A204.1 (cell line): ENCODE data around the gene TMEM213.

Source experiments
- FAIRE-seq: peaks from 2 replicates; lab custom pipeline; 2012; peaks lifted over from hg19 to GRCh38; lab: Jason Lieb, UNC

Gene TMEM213

DNA sequence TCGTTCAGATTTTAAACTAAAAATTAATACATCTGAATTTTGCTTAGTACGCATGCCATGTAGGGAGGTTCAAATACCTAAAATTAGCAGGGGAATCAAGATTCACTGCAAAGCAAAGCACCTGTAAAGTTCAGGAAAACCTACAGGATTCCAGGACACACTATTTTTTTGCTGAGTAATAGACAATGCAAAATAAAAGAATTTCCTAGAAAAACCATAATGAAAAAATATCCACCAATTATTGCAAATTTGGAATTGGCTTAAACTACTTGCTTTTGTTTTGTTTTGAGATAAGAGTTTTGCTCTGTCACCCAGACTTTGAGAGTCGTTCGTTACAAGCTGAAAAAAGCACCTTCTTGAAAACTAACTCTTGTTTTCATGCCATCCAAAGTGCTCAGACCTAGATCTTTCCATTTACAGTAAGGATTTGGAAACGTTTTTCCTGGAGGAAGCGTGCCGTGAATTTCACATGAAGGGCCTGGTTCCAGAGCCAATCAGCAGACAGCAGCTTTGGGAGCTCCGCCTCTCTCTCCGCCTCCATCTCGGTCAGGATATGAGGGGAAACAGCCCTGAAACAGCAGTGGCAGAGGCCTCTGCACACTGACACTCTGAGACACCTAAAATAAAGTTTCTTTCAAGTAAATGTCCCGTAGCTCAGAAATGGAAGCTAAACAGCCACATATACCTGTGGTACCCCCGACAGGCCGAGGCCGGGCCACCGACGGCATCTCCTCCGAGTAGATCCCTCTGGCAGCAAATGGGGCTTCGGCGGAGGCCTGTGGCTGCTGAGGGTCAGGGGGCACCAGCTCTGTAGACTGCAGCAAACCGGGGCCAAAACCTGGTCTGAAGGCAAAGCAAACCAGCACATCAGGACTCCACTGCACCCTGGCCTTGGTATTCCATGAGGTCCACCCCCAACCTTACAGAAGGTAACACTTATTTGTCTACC is 46.1 kb downstream of the TMEM213 start:
- FAIRE-seq, result no peak

DNA sequence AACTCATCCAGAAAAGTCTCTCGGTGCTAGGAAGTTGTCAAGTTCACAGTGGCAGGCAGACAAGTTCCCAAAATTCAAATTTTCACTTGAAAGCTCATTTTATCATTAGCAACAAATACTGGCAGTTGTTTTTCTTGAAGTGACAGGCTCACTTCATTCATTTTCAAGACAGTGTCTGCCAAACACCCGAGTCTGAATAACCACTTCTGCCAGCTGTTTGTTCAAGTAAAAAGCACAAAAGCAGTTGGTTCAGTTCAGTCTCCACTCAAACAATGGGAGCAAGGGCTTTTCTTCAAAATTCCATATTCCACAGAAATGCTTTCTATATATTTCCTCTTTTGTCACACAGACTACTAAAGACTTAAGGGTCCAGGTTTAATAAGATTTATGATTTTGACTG is 47.9 kb downstream of the TMEM213 start:
- no peak for FAIRE-seq

DNA sequence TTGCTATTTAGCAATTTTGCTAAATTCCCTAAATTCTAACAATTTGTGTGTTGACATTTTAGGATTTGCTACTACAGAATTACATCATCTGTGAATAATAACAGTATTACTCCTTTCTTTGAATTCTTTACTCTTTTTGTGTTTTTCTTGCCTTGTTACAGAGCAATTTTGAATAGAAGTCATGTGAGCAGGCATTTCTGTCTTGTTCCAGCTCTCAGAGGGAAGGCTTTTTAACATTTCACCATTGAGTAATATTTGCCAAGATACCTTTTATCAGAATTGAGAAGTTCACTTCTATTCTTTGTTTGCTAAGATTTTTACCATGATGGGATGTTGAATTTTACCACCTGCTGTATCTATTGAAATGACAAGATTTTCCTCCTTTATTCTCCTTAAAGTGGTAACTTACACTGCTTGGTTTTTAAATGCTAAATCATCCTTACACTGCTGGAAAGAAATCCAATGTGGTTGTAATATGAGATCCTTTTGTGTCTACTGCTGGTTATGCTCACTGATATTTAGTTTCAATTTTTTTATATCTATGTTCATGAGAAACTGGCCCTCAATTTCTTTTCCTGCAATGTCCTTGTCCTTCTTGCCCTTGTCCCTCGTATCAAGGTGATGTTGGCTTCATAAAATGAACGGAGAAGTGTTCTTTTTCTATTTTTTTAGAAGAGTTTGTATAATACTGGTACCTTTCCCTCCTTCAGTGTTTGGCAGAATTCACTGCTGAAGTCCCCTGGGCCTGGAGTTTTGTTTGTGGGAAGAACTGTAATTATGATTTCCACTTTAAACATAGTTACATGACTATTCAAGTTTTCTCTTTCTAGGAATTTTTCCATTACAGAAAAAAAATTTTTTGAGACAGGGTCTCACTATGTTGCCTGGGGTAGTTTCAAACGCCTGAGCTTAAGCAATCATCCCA is 50.5 kb downstream of the TMEM213 start:
- no peak for FAIRE-seq

GRCh38 chr7:138849701-138850100 is 51.9 kb downstream of the TMEM213 start:
- FAIRE-seq, result no peak

- no peak for FAIRE-seq
Measured at GRCh38 chr7:138852469-138852868, 54.7 kb downstream of the TMEM213 start.

GRCh38 chr7:138853448-138853847 is 55.7 kb downstream of the TMEM213 start:
- FAIRE-seq, result no peak

DNA sequence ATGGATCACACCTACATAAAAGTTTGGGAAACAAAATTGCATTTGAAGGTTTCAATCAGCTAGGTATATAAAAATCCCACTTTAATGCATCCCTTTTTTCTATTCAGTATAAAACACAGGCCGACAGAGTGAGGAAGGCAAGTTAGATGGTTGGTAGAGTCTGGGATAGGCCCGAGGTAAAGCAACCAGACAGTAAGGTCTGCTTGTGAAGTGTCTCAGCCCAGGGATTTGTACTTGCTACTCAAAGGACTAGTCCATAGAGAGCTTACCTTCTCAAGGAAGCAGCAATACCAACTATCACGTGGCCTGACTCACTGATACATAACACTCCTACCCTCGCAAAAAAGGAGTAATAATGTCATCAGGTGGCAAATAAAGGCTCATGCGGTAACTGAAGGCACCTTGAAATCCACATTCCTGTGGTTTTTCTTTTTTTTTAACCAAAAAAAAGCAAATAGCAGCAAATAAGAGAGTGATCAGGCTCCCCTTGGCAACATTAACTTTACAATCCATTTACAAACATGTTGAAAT is 56.4 kb downstream of the TMEM213 start:
- FAIRE-seq, result no peak

DNA sequence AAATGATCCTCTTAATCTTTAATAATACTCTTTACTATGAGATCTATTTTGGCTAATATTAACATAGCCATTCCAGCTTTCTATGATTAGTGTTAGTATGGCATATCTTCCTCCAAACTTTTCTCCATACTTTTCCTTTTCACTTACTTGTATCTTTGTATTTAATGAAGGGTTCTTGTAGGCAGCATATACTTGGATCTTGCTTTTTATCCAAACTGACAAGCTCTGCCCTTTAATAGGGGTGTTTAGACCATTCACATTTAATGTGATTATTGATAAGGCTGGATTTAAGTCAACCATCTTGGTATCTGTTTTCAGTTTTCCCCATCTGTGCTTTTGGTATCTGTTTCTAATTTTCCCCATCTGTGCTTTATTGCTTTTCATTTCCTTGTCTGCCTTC is 59.9 kb downstream of the TMEM213 start:
- FAIRE-seq, result no peak

DNA sequence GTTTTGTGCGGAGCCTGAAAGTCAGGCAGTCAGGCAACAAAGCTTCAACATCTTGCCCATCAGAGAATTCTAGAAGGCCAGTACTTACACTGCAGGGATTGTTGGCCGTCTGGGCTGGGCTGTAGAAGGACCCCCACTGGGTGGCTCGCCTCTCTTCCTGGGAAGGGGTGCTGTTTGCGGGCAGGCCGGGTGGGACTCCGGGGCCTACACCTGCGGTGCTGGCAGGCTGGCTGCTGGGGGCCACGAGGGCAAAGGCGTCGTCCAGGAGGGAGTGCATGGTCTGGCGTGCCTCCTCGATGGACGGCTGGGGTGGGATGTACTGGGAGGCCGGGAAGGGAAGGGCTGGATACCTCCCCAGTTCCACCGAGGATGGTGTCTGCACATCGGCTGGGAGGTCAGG is 63.3 kb downstream of the TMEM213 start:
- no peak for FAIRE-seq

DNA sequence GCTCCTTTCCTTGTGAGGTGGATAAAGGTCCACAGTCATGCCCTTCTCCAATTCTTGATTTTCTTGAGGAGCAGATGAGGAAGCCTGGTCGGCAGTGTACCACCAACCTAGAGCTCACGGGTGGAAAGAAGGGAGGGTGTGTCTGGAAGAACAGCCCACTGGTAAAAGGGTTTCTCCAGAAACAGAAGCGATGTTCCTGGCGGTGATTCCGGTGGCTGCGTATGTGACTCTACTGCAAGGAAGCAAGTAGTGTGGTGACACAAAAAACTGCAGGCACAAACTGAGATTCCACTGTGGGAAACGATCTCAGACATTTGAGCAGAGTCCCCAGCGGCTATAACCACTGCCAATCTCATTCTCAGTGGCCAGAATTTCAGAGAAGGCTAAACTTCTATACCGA is 66.1 kb downstream of the TMEM213 start:
- no peak for FAIRE-seq

- no peak for FAIRE-seq
Measured at GRCh38 chr7:138864667-138865066, 66.9 kb downstream of the TMEM213 start.

DNA sequence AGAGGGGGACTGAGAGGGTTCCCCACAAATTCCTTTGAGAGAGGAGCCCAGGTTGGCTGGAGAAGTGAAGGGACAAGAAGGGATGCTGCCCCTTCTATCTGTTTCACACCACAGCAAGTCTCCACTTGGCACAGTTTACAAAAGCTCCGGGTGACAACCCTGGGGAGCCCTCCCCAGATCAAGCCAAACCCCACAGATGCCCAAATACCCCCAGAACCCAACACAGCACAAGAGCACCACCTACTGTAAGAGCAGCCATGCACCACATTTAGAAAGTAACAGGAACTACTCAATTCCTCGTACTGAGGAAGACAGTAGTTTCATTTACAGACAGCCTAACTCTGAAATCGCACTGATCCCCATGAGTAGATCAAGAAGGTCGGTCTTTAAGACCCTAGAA is 68.0 kb downstream of the TMEM213 start:
- FAIRE-seq, result no peak

DNA sequence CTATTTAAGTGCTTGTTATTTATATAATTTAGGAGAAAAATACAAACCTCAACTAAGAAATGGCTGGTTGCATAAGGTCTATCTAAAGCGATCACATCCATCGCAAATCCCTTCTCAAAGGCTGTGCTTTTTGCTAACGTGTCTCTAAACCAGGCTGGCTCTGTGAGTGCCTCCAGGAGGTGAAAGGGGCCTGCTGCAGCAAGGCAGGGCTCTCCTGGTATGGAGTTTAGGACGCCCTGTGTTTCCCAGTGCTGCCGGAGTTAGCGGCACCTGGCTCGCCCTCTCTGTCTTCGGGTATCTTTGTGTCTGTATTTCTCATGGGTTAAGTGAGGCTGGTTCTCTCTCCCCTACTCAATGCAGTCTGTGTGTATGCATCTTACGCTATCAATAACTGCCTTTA is 68.6 kb downstream of the TMEM213 start:
- no peak for FAIRE-seq

DNA sequence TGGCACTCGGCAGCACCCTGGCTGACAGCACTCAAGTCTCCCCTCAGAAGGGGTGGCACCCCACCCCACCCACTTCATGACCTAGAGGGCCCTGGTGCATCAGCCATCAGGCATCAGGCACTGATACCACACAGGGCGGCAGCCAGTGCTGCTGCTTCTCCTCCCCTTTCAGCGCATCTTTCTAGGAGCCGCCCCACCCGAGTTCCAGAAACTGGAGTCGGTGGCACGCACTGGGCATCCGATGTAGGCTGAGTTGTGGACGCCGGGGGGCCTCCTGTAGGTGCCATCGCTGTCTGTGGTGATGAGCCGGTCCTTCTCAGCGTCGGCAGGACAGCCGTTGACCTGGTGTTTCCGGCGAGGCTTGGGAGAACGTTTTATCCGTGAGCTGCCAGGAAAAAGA is 70.0 kb downstream of the TMEM213 start:
- no peak for FAIRE-seq

- no peak for FAIRE-seq
Measured at GRCh38 chr7:138868711-138869110, 70.9 kb downstream of the TMEM213 start.

DNA sequence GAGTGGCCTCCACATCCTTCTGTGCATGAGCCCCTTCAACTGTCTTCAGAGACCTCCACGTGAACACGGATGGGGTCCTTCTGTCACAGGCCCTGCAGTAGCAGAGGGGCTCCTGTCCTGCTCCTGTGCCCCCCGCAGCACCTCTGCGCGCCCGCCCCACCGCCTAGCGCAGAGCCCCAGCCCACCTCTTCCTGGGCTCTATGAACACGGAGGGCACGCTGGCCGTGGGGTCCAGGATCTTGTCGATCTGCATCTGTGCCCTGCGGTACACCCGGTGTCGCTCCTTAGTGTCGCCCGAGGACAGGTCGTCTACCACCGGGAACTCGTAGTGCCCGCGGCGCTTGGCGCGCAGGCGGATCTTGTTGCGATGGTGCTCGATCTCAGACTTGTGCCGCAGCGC is 71.6 kb downstream of the TMEM213 start:
- no peak for FAIRE-seq

DNA sequence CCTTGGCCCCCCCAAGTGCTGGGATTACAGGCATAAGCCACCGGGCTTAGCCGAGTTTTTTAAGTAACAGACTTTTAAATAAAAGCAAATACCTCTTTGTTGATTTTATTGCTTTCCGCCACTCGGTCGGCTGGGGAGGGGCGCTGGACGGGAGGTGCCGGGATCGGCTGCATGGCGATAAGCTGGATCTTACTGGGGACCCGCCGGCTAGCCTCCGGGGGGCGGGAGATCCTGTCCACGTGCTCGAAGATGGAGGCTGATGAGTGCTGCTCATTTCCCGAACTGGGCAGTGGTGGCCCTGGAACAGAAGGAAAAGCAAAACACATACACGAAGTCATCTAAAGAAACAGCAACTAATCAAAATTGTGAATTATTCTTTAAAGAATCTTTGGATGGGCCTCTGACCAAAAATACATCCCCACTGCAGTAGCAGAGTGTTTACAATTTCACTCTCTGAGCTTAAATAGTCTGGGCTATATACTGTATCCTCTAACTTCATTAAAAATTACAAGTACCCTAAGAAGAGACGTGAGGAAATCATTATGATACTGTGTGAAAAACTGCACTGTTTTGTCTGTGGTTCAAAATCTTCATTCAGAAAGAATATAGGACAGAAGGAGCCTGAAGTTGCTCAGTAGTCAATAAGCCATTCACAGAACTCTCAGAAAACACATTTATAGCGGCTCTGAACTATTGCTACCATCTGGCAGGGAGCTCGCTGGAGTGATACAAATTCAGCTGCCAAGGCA is 73.4 kb downstream of the TMEM213 start:
- FAIRE-seq, result no peak

GRCh38 chr7:138871814-138872090 is 74.0 kb downstream of the TMEM213 start:
- no peak for FAIRE-seq

DNA sequence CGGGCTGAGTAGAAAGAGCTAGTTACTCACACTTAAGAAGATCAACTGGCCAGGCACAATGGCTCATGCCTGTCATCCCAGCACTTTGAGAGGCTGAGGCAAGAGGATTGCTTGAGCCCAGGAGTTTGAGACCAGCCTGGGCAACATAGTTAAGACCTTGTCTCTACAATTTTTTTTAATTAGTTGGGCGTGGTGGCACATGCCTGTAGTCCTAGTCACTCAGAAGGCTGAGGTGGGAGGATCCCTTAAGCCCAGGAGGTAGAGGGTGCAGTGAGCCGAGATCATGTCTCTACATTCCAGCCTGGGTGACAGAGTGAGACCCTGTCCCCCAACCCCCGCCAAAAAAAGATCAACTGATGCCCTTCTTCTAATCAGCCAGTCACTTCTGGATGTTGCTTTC is 74.8 kb downstream of the TMEM213 start:
- no peak for FAIRE-seq

DNA sequence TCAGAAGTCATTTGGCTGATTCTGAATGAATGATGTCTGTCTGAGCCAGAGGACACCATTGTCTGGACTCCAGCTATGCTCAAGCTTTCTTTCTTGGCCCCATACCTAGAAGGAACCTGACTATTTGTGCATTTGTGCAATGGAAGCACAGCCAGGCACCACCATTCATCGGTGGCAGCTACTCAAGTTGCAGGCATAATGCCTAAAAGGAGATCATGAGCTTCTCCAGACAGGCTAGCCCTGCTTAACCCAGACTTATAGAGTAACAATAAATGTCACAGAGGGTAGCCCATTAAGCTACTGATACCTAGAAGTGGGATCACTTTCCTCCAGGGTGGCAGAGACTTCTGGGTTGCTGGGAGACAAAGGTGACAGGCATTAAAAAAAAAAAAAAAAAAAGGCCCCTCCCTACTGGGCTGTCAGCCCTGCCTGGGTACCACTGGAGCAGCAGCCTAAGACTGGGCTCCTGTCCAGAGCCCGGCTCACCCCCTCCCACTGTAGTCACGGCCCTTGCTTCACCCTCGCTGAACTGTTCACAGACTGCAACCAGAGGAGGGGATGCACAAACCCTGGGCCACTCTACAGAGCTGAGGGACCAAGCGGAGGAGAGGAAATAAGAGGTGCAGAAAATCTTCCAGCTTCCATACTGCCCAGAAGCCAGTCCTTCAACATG is 75.6 kb downstream of the TMEM213 start:
- no peak for FAIRE-seq

DNA sequence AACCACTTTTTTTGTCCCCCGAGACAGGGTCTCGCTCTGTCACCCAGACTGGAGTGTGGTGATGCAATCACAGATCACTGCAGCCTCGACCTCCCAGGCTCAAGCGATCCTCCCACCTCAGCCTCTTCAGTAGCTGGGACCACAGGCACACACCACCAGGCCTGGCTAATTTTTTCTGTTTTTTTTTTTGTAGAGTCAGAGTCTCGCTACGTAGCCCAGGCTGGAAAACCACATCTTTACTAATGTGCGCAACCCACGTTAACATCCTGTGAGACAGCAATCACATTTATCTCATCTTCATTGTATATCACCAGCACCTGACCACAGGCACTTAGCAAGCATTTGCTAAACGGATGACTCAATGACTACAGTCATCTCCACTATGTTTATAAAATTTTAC is 78.0 kb downstream of the TMEM213 start:
- FAIRE-seq, result no peak

DNA sequence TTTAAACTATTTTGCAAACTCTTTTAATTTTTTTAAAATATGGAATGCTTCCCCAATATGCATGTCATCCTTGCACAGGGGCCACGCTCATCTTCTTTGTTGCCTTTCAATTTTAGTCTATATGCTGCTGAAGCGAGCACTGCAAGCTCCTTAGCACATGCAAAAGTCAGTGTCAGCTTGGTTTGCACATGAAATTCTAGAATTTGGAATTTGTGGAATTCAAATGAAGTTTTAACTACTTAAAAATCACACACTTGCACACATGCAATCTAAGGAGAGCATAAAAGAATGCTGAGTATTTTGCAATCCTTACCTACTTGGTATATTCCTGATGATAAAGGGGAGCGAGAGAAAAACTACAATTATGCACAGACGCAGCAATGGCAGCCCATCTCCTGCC is 78.5 kb downstream of the TMEM213 start:
- FAIRE-seq, result no peak
